ENCODE data around the gene METAP1D. TPM values are rescaled to one million over a fixed set of nuclear protein-coding genes. Genes with fewer than 3 reads are reported as not detected.

METAP1D gene
- total and polyA plus RNA-seq, 4 donors, result 3.3 to 7.1 (median 4.4) TPM

- H3K9me3 ChIP-seq (ENCODE audit: control insufficient read depth in 4 of 4, low read length in 3 of 4), result no peaks in the 10 kb centered on the region
- no peak overlapping the region for H3K4me3 ChIP-seq (ENCODE audit: low read depth in 1 of 3, low read length in 3 of 3)
- H3K27me3 ChIP-seq (ENCODE audit: control insufficient read depth in 4 of 4, insufficient read depth in 4 of 4, low read length in 3 of 4), result peaks cover 0 to 28% (median 11%) of the 10 kb centered on the region in 4 donors
- no peak overlapping the region for H3K27ac ChIP-seq (ENCODE audit: low read depth in 1 of 2, low read length in 2 of 2)
- no peak overlapping the region for H3K9ac ChIP-seq (ENCODE audit: low read depth in 1 of 2, low read length in 2 of 2)
- WGBS, result 17% methylated on average over 51 of the region's 51 CpGs
- no peaks in the 10 kb centered on the region for H3K36me3 ChIP-seq (ENCODE audit: control insufficient read depth in 4 of 4, insufficient read depth in 3 of 4, low read depth in 1 of 4, low read length in 3 of 4)
- peaks cover 9 to 21% (median 20%) of the 10 kb centered on the region in 4 donors for H3K4me1 ChIP-seq (ENCODE audit: control insufficient read depth in 4 of 4, insufficient read depth in 4 of 4, low read length in 3 of 4)
- TF ChIP-seq RXRA (IDR thresholded peaks at IDR 0.05), result no peak
- no peak for TF ChIP-seq YY1 (IDR thresholded peaks at IDR 0.05)
- no peak for TF ChIP-seq EGR1 (IDR thresholded peaks at IDR 0.05; ENCODE audit: low read depth in 2 of 2)
- no peak for TF ChIP-seq HNF4G (IDR thresholded peaks at IDR 0.05)
- no peak for TF ChIP-seq ZBTB33 (IDR thresholded peaks at IDR 0.05)
- TF ChIP-seq JUND (IDR thresholded peaks at IDR 0.05), result no peak
- no peak for TF ChIP-seq RAD21 (IDR thresholded peaks at IDR 0.05)
- no peak for TF ChIP-seq ATF3 (IDR thresholded peaks at IDR 0.05)
- no peak for TF ChIP-seq FOXA2 (IDR thresholded peaks at IDR 0.05)
- TF ChIP-seq TAF1 (conservative IDR thresholded peaks at IDR 0.05), result no peak
- TF ChIP-seq NR2F2 (IDR thresholded peaks at IDR 0.05), result no peak
- TF ChIP-seq REST (IDR thresholded peaks at IDR 0.05), result no peak
- TF ChIP-seq GABPA (IDR thresholded peaks at IDR 0.05 in 1 of 2, conservative IDR thresholded peaks at IDR 0.05 in 1 of 2), result no peak
- no peak for TF ChIP-seq SP1 (IDR thresholded peaks at IDR 0.05)
- no peak for TF ChIP-seq FOXA1 (IDR thresholded peaks at IDR 0.05)
- DNase-seq (ENCODE audit: low spot score), result no peak
Measured at GRCh38 chr2:172107690-172108586, 108.2 kb downstream of the METAP1D start.

GRCh38 chr2:172108587-172108930 lies 108.8 kb downstream of the METAP1D start:
- H3K27me3 ChIP-seq (ENCODE audit: control insufficient read depth in 4 of 4, insufficient read depth in 4 of 4, low read length in 3 of 4), result peaks cover 0 to 28% (median 8%) of the 10 kb centered on the region in 4 donors

More at GRCh38 chr2:172108587-172108930, 108.8 kb downstream of the METAP1D start:
- Histone ChIP-seq H3K9ac (ENCODE audit: low read depth in 1 of 2, low read length in 2 of 2) (no peak overlapping the region), H3K27ac (ENCODE audit: low read depth in 1 of 2, low read length in 2 of 2) (no peak overlapping the region), H3K9me3 (ENCODE audit: control insufficient read depth in 4 of 4, low read length in 3 of 4) (no peaks in the 10 kb centered on the region), H3K4me3 (ENCODE audit: low read depth in 1 of 3, low read length in 3 of 3) (no peak overlapping the region), H3K36me3 (ENCODE audit: control insufficient read depth in 4 of 4, insufficient read depth in 3 of 4, low read depth in 1 of 4, low read length in 3 of 4) (no peaks in the 10 kb centered on the region), H3K4me1 (ENCODE audit: control insufficient read depth in 4 of 4, insufficient read depth in 4 of 4, low read length in 3 of 4) (peaks cover 9 to 15% (median 14%) of the 10 kb centered on the region in 4 donors)
- DNase-seq (ENCODE audit: low spot score), result no peak
- no peak for TF ChIP-seq GABPA (IDR thresholded peaks at IDR 0.05 in 1 of 2, conservative IDR thresholded peaks at IDR 0.05 in 1 of 2)
- no peak for TF ChIP-seq NR2F2 (IDR thresholded peaks at IDR 0.05)
- TF ChIP-seq CTCF (IDR thresholded peaks at IDR 0.05; ENCODE audit: low read depth, low read length, missing input control), result no peak
- TF ChIP-seq RAD21 (IDR thresholded peaks at IDR 0.05), result no peak
- TF ChIP-seq EGR1 (IDR thresholded peaks at IDR 0.05; ENCODE audit: low read depth in 2 of 2), result no peak
- no peak for TF ChIP-seq REST (IDR thresholded peaks at IDR 0.05)
- TF ChIP-seq MAX (IDR thresholded peaks at IDR 0.05), result no peak
- TF ChIP-seq TAF1 (conservative IDR thresholded peaks at IDR 0.05), result no peak
- TF ChIP-seq ATF3 (IDR thresholded peaks at IDR 0.05), result no peak
- TF ChIP-seq RXRA (IDR thresholded peaks at IDR 0.05), result no peak
- TF ChIP-seq FOXA1 (IDR thresholded peaks at IDR 0.05), result no peak
- WGBS, result 24% methylated on average over 8 of the region's 8 CpGs

Measured in liver (tissue), 9 donors.